Measurements from ENCODE around the gene ANKRD9. TPM values are rescaled to one million over a fixed set of nuclear protein-coding genes. Genes with fewer than 3 reads are reported as not detected.

Gene ANKRD9
- total RNA-seq, 2 donors from 2014 or later: 36.3 to 56.3 TPM

DNA sequence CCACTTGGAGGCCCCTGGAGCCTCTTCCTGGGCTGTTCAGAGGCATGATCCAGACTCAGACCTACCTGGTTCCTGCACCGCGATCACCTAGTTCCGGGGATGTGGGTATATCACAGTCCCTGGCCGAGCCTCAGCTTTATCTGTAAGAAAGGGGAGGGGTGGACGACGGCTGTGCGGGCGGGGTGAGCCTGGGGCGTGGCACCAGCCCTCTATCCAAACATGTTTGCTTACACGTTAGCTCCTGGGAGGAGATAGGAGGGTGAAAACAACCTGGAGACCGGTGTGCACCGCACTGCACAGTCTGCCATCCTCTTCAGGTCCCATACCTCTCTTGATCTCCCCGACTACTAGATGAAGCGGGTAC is 1.2 kb downstream of the ANKRD9 start:
- Histone ChIP-seq H3K4me1 (ENCODE audit: control insufficient read depth in 1 of 2, low read depth in 2 of 2) (peaks cover 0 to 19% of the 10 kb centered on the region in 2 donors), H3K9me3 (no peaks in the 10 kb centered on the region), H3K27ac (peak overlapping the region; percentile 32 to 62), H3K27me3 (replicated peaks; ENCODE audit: insufficient read depth) (no peaks in the 10 kb centered on the region), H3K4me3 (peak overlapping the region; percentile 75), H3K36me3 (peaks cover 2% of the 10 kb centered on the region)
- ATAC-seq (ENCODE audit: insufficient number of reproducible peaks, low FRiP score, low read depth) (no peak), DNase-seq (ENCODE audit: low spot score) (no peak)
- TF ChIP-seq, protein P1, sequence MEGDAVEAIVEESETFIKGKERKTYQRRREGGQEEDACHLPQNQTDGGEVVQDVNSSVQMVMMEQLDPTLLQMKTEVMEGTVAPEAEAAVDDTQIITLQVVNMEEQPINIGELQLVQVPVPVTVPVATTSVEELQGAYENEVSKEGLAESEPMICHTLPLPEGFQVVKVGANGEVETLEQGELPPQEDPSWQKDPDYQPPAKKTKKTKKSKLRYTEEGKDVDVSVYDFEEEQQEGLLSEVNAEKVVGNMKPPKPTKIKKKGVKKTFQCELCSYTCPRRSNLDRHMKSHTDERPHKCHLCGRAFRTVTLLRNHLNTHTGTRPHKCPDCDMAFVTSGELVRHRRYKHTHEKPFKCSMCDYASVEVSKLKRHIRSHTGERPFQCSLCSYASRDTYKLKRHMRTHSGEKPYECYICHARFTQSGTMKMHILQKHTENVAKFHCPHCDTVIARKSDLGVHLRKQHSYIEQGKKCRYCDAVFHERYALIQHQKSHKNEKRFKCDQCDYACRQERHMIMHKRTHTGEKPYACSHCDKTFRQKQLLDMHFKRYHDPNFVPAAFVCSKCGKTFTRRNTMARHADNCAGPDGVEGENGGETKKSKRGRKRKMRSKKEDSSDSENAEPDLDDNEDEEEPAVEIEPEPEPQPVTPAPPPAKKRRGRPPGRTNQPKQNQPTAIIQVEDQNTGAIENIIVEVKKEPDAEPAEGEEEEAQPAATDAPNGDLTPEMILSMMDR (IDR thresholded peaks at IDR 0.05): no peak

- H3K27ac ChIP-seq: no peak overlapping the region
- TF ChIP-seq, protein P1 (IDR thresholded peaks at IDR 0.05): no peak
- no peaks in the 10 kb centered on the region for H3K9me3 ChIP-seq
- peaks cover 2% of the 10 kb centered on the region for H3K36me3 ChIP-seq
- ATAC-seq (ENCODE audit: insufficient number of reproducible peaks, low FRiP score, low read depth) (no peak), DNase-seq (ENCODE audit: low spot score) (no peak)
- no peaks in the 10 kb centered on the region for H3K27me3 ChIP-seq (replicated peaks; ENCODE audit: insufficient read depth)
- H3K4me1 ChIP-seq (ENCODE audit: control insufficient read depth in 1 of 2, low read depth in 2 of 2): peaks cover 0 to 19% of the 10 kb centered on the region in 2 donors
- H3K4me3 ChIP-seq: no peak overlapping the region
Observed at GRCh38 chr14:102507857-102508312, 1.7 kb downstream of the ANKRD9 start.

DNA sequence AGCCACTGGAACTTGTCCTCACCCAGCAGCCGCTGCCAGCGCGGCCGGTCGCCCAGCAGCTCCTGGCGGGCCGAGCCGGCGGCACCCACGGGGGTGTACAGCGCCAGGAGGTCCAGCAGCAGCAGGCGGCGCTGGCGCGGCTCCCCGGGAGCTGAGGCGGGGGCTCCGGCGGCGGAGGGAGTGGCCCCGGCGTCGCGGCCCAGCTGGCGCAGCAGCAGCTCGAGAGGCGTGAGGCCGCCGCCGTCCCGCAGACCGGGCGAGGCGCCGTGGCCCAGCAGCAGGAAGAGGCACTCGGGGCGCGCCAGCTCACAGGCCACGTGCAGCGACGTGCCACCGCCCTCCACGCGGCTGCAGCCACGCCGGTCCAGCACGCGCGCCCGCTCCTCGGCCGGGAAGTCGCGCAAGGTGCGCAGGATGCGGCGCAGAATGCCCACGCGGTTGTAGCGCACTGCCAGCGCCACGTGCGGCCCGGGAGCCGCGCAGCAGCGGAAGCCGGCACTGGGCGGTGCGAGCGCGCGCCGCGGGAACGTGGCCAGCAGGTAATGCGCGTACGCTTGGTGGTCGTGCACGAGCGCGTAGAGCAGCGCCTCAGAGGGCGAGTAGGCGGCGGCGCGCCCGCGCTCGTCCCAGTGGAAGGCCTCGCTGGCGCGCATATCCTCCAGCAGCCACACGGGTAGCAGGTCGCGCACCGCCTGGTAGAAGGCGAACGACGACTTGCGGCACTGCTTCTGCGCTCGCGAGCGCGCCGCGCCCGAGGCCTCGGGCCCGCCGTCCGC is 2.3 kb downstream of the ANKRD9 start:
- no peak overlapping the region for H3K27ac ChIP-seq
- no peak overlapping the region for H3K4me3 ChIP-seq
- DNase-seq (ENCODE audit: low spot score) (no peak), ATAC-seq (ENCODE audit: insufficient number of reproducible peaks, low FRiP score, low read depth) (no peak)
- H3K9me3 ChIP-seq: no peaks in the 10 kb centered on the region
- H3K36me3 ChIP-seq: peaks cover 2% of the 10 kb centered on the region
- peaks cover 0 to 19% of the 10 kb centered on the region in 2 donors for H3K4me1 ChIP-seq (ENCODE audit: control insufficient read depth in 1 of 2, low read depth in 2 of 2)
- no peaks in the 10 kb centered on the region for H3K27me3 ChIP-seq (replicated peaks; ENCODE audit: insufficient read depth)
- TF ChIP-seq, protein P1 (IDR thresholded peaks at IDR 0.05): no peak

DNA sequence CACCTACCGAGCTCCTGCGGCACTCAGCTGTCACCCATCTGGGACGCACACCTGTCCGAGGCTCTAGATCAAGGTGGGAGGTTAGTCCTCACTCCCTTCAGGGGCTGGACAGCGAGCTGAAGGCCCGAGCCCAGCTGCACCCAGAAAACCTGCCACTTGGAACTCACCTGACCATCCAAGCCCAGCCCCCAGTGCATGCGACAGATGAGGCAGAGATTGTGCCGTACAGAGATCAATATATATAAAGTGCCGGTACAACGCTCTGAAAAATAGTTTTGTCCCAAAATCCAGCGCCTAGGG is 3.0 kb downstream of the ANKRD9 start:
- H3K9me3 ChIP-seq: no peaks in the 10 kb centered on the region
- no peak for ATAC-seq (ENCODE audit: insufficient number of reproducible peaks, low FRiP score, low read depth)
- DNase-seq (ENCODE audit: low spot score): no peak
- H3K27me3 ChIP-seq (replicated peaks; ENCODE audit: insufficient read depth): no peaks in the 10 kb centered on the region
- TF ChIP-seq, protein P1 (IDR thresholded peaks at IDR 0.05): no peak
- H3K27ac ChIP-seq: no peak overlapping the region
- no peak overlapping the region for H3K4me3 ChIP-seq
- H3K36me3 ChIP-seq: peaks cover 2% of the 10 kb centered on the region
- peaks cover 0 to 19% of the 10 kb centered on the region in 2 donors for H3K4me1 ChIP-seq (ENCODE audit: control insufficient read depth in 1 of 2, low read depth in 2 of 2)

GRCh38 chr14:102505775-102506625 is 3.6 kb downstream of the ANKRD9 start:
- no peaks in the 10 kb centered on the region for H3K9me3 ChIP-seq
- no peak overlapping the region for H3K4me3 ChIP-seq
- peaks cover 2% of the 10 kb centered on the region for H3K36me3 ChIP-seq
- no peaks in the 10 kb centered on the region for H3K27me3 ChIP-seq (replicated peaks; ENCODE audit: insufficient read depth)
- DNase-seq (ENCODE audit: low spot score) (no peak), ATAC-seq (ENCODE audit: insufficient number of reproducible peaks, low FRiP score, low read depth) (no peak)
- no peak overlapping the region for H3K27ac ChIP-seq
- TF ChIP-seq, protein P1 (IDR thresholded peaks at IDR 0.05): no peak
- peaks cover under 1 to 19% of the 10 kb centered on the region in 2 donors for H3K4me1 ChIP-seq (ENCODE audit: control insufficient read depth in 1 of 2, low read depth in 2 of 2)

Data from thoracic aorta (tissue), 2 donors.